ENCODE data around the gene SMIM23. TPM values are rescaled to one million over a fixed set of nuclear protein-coding genes. Genes with fewer than 3 reads are reported as not detected.

SMIM23 gene
- total and polyA plus RNA-seq, 2 of the 13 experiments (the other 11 are each of a cell fraction or from before 2014, with no cell fraction given): not detected

DNA sequence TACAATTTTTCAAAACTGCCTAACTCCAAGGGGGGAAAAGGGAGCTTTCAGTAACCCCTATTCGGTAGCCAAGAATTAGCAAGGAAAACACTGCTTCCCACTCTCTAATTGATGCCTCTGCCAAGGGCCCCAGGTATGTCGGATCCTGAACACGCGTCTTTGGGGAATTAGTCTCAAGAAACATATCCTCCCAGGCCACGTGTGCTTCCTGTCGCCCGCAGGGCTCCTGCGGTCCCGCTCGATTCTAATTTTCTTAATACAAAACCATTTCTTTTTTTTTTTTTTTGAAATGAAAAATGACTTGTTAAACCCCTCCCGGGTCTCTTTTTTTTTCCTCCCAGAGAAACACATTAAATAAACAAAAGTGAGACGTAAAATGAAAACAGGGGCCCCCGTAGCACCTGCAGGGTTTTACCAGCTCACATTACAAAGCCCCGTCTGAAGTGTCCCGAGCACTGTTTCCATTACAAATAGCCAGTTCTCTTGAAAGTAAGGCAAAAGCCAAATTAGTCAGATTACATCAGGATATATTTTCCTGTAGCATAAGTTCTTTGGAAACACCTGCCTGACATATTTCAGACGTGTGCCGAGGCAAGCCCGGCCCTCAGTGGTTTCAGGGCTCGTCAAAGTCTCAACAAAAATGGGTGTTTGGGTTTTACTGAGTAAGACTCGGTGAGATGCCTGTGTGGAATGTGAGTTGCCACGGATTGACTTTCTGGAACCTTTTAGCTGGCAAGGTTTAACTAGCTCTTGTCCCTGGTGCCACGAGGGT lies 21.5 kb downstream of the SMIM23 start:
- H3K4me3 ChIP-seq (replicated peaks in 1 of 3; ENCODE audit: insufficient read depth in 1 of 3, low read depth in 2 of 3, low read length in 3 of 3): no peak overlapping the region
- H3K27me3 ChIP-seq (ENCODE audit: control insufficient read depth in 1 of 2, insufficient read depth in 2 of 2, low read length in 2 of 2): peaks cover 2 to 54% of the 10 kb centered on the region in 2 experiments
- no peaks in the 10 kb centered on the region for H3K36me3 ChIP-seq (replicated peaks in 1 of 2; ENCODE audit: control insufficient read depth in 1 of 2, insufficient read depth in 2 of 2, low read length in 2 of 2)
- WGBS (ENCODE audit: low lambda C conversion rate): 12% methylated on average over 22 of the region's 22 CpGs
- in situ Hi-C loops (cut with HindIII; ENCODE audit: extremely low pct_ligation_motif_present, low pct_unique_long_range_greater_than_20kb) (no loop called here), intact Hi-C loops (cut with micrococcal nuclease; ENCODE audit: unreplicated experiment) (no loop called here)
- no peak overlapping the region for H3K27ac ChIP-seq (ENCODE audit: extremely low read length, insufficient read depth, low read length)
- H3K4me1 ChIP-seq (ENCODE audit: insufficient read depth, low read length): no peaks in the 10 kb centered on the region
- no peak overlapping the region for H3K9ac ChIP-seq (ENCODE audit: insufficient read depth, low read depth, low read length)
- BruUV-seq (replicated peaks): no TSS peak
- H4K20me1 ChIP-seq (ENCODE audit: insufficient read depth, low read length): no peaks in the 10 kb centered on the region
- POLR2A ChIA-PET: no interaction called here
- DNase-seq (ENCODE audit: low spot score) (no peak), ATAC-seq (no peak), FAIRE-seq (no peak)
- H3K4me2 ChIP-seq (ENCODE audit: low read depth, low read length): no peak overlapping the region
- no peak overlapping the region for H2AFZ ChIP-seq (ENCODE audit: low read length)
- H3K79me2 ChIP-seq (ENCODE audit: insufficient read depth, low read length): no peaks in the 10 kb centered on the region
- no peaks in the 10 kb centered on the region for H3K9me3 ChIP-seq (ENCODE audit: low read length)
- CTCF ChIA-PET (ENCODE audit: low intra/inter-chr PET ratio, low total read pairs): no interaction called here
- no peak for TF ChIP-seq POLR2AphosphoS2 (IDR thresholded peaks at IDR 0.05; ENCODE audit: low read depth, low read length)
- TF ChIP-seq HMG20B (CRISPR knock-in tag; conservative IDR thresholded peaks at IDR 0.05): no peak
- no peak for TF ChIP-seq ZNF20 (CRISPR knock-in tag; IDR thresholded peaks at IDR 0.05)
- TF ChIP-seq, protein P1, sequence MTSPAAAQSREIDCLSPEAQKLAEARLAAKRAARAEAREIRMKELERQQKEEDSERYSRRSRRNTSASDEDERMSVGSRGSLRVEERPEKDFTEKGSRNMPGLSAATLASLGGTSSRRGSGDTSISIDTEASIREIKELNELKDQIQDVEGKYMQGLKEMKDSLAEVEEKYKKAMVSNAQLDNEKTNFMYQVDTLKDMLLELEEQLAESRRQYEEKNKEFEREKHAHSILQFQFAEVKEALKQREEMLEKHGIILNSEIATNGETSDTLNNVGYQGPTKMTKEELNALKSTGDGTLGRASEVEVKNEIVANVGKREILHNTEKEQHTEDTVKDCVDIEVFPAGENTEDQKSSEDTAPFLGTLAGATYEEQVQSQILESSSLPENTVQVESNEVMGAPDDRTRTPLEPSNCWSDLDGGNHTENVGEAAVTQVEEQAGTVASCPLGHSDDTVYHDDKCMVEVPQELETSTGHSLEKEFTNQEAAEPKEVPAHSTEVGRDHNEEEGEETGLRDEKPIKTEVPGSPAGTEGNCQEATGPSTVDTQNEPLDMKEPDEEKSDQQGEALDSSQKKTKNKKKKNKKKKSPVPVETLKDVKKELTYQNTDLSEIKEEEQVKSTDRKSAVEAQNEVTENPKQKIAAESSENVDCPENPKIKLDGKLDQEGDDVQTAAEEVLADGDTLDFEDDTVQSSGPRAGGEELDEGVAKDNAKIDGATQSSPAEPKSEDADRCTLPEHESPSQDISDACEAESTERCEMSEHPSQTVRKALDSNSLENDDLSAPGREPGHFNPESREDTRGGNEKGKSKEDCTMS (CRISPR knock-in tag; conservative IDR thresholded peaks at IDR 0.05): no peak
- no peak for TF ChIP-seq NR2C2 (CRISPR knock-in tag; IDR thresholded peaks at IDR 0.05; ENCODE audit: borderline replicate concordance)
- TF ChIP-seq, protein P2, sequence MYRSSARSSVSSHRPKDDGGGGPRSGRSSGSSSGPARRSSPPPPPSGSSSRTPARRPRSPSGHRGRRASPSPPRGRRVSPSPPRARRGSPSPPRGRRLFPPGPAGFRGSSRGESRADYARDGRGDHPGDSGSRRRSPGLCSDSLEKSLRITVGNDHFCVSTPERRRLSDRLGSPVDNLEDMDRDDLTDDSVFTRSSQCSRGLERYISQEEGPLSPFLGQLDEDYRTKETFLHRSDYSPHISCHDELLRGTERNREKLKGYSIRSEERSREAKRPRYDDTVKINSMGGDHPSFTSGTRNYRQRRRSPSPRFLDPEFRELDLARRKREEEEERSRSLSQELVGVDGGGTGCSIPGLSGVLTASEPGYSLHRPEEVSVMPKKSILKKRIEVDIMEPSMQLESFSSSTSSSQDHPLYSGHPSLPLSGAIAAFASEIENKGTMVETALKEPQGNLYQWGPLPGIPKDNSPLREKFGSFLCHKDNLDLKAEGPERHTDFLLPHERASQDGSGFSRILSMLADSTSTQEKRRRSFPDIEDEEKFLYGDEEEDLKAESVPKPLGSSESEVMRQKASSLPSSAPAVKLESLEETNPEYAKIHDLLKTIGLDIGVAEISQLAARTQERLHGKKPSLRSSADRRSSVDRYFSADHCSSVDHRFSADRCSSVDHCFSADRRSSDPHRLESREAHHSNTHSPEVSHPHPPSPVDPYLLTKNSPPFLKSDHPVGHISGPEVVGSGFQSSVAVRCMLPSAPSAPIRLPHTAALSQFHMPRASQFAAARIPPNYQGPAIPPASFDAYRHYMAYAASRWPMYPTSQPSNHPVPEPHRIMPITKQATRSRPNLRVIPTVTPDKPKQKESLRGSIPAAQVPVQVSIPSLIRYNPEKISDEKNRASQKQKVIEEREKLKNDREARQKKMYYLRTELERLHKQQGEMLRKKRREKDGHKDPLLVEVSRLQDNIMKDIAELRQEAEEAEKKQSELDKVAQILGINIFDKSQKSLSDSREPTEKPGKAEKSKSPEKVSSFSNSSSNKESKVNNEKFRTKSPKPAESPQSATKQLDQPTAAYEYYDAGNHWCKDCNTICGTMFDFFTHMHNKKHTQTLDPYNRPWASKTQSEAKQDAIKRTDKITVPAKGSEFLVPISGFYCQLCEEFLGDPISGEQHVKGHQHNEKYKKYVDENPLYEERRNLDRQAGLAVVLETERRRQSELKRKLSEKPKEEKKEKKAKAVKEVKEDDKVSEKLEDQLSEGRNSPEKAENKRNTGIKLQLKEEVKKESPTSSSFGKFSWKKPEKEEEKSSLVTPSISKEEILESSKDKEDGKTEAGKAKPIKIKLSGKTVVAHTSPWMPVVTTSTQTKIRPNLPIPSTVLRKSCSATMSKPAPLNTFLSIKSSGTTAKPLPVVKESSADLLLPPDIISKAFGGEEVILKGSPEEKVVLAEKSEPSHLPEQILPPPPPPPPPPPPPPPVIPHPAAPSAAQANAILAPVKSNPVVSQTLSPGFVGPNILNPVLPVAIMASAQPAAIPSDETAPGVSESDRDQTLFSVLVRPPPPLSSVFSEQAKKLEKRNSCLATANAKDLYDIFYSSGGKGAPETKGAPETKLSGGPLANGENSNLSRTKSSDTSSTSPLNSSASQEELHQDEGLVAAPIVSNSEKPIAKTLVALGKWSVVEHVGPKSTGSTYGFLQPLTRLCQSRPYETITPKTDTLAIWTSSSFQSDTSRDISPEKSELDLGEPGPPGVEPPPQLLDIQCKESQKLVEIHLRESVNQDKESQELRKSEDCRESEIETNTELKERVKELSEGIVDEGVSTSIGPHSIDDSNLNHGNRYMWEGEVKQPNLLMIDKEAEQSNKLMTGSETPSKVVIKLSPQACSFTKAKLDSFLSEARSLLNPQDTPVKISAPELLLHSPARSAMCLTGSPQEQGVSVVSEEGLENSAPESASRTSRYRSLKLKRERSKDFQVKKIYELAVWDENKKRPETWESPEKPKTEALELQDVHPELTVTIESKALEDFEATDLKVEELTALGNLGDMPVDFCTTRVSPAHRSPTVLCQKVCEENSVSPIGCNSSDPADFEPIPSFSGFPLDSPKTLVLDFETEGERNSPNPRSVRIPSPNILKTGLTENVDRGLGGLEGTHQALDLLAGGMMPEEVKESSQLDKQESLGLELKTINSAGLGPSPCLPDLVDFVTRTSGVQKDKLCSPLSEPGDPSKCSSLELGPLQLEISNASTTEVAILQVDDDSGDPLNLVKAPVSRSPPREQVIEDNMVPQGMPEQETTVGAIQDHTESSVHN (CRISPR knock-in tag; IDR thresholded peaks at IDR 0.05): no peak
- TF ChIP-seq HMGA1 (CRISPR knock-in tag; conservative IDR thresholded peaks at IDR 0.05): no peak
- TF ChIP-seq, protein P3, sequence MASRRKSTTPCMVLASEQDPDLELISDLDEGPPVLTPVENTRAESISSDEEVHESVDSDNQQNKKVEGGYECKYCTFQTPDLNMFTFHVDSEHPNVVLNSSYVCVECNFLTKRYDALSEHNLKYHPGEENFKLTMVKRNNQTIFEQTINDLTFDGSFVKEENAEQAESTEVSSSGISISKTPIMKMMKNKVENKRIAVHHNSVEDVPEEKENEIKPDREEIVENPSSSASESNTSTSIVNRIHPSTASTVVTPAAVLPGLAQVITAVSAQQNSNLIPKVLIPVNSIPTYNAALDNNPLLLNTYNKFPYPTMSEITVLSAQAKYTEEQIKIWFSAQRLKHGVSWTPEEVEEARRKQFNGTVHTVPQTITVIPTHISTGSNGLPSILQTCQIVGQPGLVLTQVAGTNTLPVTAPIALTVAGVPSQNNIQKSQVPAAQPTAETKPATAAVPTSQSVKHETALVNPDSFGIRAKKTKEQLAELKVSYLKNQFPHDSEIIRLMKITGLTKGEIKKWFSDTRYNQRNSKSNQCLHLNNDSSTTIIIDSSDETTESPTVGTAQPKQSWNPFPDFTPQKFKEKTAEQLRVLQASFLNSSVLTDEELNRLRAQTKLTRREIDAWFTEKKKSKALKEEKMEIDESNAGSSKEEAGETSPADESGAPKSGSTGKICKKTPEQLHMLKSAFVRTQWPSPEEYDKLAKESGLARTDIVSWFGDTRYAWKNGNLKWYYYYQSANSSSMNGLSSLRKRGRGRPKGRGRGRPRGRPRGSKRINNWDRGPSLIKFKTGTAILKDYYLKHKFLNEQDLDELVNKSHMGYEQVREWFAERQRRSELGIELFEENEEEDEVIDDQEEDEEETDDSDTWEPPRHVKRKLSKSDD (CRISPR knock-in tag; IDR thresholded peaks at IDR 0.05; ENCODE audit: low read depth): no peak
- TF ChIP-seq PCBP2 (optimal IDR thresholded peaks at IDR 0.05; ENCODE audit: low read depth, low read length, poor library complexity, severe bottlenecking): no peak
- no peak for TF ChIP-seq MIER3 (CRISPR knock-in tag; IDR thresholded peaks at IDR 0.05; ENCODE audit: borderline replicate concordance)
